Pulmonary artery endothelial cell (primary cell): ENCODE measurements around the gene COL6A3. TPM values are rescaled to one million over a fixed set of nuclear protein-coding genes. Genes with fewer than 3 reads are reported as not detected.

Experiments used
- DNase-seq: peaks from one replicate; pipeline ENCODE4 v3.0.0-alpha.2; 2011; ENCODE audit warnings: low read depth, low spot score
- total RNA-seq: library from RNA; depleted of rRNA; stranded (reverse); fragments of >200 nt; gene quantifications from 2 replicates; pipeline ENCODE4 v1.2.3, GENCODE V29; 2014

Gene COL6A3
- total RNA-seq, 1 donor from 2014 or later = 0.07 TPM

DNA sequence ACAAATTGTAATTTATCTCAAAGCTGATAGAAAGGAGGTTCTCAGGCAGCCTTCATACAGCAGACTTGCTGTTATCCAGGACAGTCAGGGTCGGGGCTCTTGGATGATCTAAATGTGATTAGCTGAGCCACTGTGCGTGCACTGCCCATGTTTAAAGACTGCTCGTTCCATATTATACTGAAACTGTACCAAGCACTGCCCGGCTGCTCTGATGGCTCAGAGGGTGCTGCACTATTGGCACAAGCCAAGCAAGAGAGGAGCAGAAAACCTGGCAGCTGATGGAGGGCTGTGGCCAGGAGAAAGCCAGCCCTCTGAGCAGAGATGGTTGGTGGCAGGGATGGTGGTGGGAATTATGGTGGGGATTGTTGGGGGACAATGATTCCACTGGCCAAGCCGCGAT, 63.4 kb downstream of the COL6A3 start:
- no peak for DNase-seq

DNA sequence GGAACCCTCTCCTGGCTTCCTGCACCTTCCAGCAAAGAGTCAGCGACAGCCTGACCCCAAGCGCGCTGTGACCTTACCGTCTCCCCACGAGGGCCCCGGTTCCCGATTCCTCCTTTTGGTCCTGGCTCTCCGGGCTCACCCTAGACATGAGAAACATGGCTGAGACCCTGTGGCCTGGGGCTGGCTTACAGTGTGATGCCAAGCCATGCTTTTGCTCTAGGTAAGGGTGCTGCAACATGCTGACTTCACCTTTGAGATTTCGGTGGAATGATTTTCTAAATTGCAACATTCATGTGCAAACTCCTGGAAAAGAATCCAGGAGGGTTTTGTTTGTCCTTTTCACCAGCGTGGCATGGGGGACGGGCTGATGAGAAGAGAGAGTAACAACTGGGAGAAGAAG, 63.9 kb downstream of the COL6A3 start:
- DNase-seq = no peak

DNA sequence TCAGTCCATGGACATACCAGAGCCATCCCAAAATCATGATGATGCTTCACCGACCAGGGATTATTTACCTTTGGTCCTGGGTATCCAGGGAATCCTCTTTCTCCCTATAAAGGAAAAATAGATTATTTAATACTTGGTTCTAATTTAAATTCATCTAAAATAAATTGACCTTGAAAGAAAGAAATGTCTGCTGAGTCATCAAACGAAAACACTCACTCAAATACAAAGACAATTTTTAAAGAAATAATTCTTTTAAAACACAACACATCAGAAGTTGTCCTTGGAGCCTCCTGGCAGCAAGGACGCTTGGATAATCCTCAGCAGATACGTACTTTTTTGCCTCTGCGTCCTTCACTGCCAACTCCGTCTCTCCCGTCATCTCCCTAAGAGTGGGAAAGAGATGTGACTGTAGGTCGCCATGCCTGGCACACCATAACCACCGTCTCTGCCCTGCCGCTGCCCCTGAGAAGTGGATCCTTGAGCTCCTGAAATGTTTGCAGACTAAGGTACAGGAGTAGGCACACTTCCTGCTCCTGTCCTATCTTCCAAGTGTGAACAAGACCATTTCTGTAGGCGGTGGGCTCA, 65.6 kb downstream of the COL6A3 start:
- no peak for DNase-seq

DNA sequence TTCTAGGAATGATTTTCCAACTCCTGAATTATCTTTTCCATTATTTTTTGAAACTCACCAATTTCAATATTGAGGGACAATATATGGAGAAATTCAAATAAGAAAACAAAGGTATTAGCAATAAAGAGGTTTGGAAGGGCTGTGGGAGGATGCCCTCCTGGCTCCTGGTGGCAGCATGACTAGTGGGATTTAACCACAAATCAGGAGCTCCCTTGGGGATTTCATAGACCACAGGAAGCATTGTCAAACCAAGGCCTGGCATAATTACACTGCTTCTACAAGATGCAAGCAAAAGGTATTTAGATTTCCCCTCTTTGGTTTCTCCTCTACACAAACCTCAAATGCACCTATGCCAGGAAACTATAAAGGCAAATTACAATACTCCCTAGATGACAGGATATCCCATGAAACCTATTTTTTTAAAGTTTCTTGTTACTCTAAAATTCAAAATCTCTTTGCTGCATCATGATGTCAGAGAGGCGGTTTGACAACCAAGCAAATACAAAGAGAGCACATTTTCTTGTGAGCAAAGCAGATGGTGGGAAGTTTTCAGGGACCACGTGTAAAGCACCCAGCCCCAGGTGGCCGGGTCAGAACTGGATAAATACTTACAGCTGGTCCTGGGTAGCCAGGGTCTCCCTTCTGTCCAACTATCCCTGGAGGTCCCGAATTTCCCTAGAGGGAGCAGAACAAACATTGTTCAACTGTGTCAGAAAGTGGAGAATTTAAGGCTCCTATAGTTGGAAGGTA, 67.9 kb downstream of the COL6A3 start:
- DNase-seq = no peak

DNA sequence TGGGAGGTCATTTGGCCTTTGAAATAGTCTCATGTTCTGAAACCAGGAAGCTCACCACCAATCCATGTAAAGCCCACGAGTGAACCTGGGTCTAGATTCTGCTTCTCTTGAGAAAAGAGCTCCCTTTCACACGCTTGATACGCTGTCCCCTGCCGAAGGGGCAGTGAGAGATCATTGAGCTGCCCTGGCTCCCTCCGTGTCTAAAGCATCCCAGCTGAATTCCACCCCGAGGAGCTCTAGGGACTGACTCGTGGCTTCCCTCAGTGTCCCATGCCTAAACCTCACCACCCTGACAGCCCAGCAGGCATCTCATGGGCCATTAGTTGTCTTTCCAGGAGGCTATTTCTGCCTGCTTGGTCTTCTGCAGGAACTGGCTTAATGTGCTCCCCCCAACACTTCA, 68.6 kb downstream of the COL6A3 start:
- no peak for DNase-seq

DNA sequence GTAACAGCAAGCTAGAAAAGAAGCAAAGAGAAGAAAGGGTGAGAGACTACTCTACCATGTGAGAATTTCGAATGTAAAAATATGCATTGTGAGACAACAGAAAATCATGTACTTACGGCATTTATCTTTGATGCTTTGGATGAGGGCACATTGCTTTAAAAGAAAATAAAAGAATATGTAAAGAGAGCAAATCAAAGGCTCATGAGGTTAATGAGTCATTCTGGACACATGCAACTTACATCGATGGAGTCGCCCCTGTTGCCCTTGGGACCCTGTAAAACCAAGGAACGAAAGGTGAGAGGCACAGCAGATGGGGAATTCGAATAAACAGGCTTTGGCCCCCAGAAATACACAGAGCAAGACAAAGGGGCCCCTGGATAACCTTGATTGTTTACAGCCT, 69.0 kb downstream of the COL6A3 start:
- DNase-seq = no peak

DNA sequence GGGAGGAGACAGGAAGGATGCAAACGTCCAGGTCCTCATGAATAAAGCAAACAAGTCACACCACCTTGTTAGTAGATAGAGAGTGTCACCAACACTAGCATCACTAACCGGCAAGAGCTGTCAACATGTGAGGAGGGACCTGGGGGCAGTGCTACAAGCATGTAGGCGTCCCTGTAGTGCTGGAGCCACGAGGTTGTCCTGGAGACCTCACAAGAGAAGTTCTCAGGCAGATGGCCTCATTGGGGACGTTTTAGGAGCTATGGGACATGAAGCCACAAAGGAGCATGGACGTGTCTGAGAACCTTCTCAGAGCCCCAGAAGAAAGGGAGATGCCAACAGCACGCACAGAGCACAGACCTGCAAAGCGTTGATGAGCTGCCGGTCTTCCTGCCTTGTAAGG, 70.0 kb downstream of the COL6A3 start:
- no peak for DNase-seq

DNA sequence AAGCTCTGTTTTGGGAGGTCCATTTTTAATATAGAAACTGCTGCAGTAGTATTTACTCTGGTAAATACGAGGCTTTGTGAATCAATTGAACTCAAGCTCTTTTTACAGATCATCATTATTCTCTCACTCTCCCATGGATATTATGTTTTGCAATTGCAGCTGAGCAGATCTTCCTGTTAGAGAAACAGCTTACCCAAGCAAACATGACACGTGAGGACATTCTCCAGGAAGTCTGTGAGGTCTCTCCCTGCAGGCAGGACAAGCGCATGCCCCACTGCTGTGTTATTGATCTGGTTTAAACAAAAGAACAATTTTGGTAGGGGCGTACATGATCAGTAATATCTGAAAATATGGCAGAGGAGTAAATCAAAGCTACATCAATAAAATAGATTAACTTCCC, 72.1 kb downstream of the COL6A3 start:
- DNase-seq = no peak

DNA sequence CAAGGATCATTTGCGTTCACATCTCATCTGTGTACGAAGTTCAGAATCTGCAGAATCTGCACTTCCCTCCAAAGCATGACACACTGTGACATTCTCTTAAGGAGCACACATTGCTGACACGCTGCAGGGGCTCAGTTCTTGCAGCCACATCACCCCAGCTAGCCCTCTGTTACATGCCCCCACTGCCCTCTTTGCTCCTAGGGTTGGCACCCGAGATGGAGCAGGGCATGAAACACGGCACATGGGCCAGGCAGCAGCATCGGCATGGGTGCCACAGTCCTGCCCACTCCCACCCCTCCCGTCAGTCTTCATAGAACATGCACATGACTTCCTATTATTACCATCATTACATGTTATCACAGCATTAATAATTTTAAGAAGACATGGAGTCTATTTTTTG, 76.4 kb downstream of the COL6A3 start:
- DNase-seq = no peak

DNA sequence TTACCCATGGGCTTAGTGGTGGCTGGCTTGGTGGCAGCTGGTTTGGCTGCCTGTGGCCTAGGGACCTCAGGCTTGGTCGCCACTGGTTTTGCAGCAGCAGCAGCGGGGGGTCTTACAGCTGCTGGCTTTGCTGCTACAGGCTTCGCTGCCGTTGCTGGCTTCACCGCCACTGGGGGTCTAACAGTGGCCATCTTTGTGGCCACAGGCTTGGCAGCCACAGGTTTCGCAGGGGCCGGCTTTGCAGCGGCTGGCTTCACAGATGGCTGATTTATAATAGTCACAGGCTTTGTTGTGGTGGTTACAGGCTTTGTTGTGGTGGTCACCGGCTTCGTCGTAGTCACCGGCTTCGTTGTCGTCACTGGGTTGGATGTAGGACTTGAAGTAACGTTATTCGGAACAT, 77.8 kb downstream of the COL6A3 start:
- no peak for DNase-seq

DNA sequence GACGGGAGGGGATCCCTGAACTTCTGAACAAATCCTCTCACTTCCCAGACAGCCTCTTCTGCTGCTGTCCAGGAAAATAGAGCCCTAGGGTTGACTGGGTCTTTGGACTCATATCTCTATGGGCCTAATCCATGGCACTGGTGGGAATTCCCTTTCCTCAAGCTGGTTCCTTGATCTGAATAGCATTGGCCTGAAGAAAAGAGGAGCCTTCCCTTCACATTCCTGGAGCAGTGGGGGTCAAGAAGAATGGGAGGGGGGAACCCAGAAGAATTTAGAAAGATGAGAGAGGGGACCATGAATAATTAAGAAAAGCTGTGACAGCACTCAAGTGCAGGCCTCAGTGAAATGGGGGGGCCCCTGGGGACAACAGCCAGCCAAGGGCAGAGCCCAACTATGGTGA, 80.2 kb downstream of the COL6A3 start:
- no peak for DNase-seq

DNA sequence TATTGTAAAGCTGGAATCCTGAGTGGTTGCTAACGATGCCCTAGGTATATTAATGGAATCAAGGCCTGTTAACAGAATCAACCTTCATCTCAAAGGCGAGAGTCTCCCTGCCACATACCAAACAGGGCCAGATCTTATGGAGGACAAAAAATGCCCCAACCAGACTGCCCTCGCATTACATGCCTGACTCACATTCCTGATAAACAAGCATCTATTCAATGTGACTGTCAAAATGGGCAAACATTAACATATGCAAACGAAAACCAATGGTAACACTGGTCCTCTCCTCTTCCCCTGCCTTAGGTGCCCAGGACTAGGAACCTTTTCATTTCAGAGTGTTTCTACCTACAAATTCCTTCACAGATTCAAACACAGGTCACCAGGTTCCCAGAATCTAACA, 83.4 kb downstream of the COL6A3 start:
- DNase-seq = no peak

DNA sequence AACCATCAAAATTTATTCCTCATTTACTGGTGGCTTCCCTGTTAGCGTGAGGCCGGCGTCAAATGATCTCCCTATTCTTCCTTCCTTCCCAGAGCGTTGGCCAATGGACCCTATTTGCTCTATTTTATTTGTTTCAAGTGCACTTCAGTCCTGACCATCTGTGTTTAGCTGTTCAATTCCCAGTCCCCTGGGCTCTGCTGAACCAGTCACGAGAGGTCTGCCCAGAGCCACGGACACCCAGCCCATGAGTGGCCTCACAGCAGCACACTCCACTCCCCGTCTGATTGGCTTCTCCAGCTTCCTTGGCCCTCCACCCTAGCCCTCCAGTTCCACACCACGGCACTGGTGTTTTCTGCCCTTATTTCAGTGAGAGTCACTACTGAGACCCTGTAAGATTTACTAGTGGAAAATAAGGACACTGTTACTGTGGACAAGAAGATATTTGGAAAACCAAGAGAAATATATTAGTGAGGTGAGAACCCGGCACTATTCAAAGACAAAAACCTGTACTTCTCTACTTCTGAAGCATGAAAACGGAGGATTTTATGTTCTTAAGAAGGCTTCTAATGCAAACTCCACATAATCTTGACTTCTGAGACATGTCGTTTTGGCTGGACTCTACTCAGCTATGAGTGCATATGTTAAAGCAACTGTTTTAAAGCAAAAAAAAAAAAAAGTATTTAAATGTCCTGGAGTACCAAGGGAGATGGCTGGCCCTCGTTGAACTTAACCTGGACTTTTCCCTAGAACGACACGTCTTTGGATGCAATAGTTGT, 86.6 kb downstream of the COL6A3 start:
- DNase-seq = no peak

DNA sequence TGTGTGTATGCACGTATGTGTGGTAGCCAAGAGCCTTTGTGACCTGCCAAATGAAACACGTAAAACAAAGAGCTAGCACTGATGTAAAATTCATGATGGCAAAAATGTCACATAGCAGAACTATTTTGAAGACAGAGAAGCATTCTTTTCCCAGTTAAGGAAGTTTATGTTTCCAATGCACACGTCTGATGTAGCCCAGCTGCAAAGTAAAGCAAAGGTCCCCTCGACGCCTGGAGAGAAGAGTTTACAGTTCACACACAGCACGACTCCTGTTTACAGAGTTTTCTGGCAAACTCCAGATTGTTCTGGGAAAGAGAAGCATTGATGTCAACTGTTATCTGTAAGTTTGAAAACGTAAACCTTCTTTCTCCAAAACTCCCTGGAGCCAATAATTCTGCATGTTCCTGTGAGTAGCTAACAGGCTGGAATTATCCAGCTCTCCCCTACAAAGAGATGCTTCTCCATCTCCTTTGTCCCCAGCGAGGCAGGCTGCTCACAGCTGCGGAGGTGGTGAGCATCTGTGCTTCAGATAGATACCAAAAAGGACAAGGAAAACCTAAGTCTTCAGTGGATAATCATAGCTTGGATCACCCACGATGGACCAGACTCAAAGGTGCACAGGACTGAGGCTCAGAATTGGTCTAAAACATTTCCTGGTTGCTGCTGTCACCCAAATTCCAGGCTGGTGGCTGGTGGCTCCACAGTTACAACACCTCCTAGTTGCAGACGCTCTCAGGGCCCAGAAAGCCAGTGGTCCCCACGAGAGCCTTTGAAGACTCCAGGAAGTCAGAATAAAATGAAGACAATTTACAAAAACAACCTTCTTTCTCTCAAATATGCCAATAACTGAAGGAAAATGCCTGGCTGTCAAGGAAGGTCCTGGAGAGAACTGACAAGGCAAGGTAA, 87.4 kb downstream of the COL6A3 start:
- DNase-seq = no peak

DNA sequence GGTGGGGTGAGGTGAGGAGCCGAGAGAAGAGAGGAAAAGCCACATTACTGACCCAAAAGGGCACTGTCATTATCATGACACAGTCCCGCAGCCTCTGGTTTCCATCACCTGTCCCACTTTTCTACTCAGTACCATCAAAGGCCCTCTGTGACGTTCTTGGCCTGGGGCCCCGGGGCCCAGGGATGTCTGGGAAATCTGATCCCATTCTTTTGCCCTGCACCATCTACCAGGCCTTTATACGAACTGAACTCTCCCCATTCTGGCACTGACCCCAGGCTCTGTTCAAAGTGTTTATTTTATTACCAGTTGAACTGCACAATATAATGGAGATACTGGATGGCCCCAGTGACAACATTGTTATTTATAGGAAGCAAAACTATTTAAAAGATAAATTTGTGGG, 89.1 kb downstream of the COL6A3 start:
- DNase-seq = no peak

DNA sequence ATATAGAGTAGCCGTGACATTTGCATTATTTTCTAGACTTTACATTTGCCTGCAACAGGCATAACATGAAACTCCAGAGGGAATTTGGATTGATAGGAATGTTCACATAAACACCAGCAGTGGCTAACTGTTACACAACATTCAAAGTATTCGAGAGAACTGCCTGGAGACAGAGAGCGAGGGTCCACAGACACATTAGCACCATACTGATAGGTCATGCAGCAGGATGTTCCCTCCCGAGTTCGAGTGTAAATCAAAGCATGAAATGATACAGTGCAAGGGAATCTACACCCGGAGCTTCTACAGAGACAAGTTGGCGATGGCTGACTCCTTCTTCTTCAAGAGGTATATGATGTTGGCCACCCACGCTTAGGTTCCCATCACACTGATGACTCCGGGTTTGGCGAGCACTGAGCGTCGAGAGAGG, 89.5 kb downstream of the COL6A3 start:
- no peak for DNase-seq

DNA sequence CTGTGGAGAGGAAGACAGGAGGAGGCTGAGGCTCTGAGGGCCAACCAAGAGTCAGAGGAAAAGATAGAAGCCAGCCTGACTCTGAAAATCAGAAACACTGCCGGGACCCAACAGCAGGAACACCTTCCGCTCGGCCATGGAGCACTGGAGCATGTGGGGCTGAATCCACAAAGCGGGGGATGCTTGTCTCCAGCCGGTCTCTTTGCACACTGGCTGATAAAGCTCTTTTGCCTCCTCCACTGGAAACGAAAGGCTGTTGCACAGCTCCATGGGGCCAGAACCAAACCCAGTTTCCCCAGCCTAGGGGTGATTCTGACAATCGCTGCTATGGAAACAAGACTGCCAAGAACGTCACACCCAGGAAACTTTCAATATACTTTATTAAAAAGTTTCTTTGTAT, 90.3 kb downstream of the COL6A3 start:
- no peak for DNase-seq

DNA sequence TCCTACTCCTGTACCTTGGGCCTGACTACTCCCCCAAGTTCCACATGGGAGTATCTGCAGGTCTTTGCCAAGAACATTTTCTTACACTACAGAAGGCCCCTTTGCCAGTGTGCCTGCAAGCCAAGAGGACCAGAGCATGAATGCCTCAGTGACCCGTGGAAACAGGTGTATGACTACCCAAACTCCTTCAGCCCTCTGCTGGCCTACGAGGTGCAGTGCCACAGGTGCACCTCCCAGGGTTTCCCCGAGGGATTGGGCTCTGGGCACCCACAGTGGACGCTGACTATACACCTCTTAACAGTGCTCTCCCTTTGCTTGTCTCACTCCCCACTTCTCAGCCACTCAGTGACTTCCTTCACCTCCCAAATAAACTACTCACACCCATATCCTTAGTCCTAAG, 91.4 kb downstream of the COL6A3 start:
- no peak for DNase-seq

DNA sequence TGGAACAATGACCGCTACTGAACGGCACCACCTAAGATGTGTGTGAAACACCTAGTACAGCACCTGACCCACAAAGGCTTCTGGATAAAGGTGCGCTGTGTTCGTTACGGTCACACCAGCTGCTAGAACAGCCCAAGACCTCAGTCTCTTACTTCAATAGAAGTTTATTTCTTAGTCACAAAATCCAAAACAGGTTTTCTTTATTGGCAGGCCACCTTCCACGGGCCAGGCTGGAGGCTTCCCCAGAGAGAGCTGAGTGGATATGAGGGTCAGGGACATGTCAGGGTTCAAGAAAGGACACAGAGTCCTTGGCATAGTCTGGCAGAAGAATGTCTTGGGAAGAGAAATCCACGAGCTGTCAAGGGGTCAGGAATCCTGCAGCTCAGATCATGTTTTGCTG, 92.2 kb downstream of the COL6A3 start:
- DNase-seq = no peak

DNA sequence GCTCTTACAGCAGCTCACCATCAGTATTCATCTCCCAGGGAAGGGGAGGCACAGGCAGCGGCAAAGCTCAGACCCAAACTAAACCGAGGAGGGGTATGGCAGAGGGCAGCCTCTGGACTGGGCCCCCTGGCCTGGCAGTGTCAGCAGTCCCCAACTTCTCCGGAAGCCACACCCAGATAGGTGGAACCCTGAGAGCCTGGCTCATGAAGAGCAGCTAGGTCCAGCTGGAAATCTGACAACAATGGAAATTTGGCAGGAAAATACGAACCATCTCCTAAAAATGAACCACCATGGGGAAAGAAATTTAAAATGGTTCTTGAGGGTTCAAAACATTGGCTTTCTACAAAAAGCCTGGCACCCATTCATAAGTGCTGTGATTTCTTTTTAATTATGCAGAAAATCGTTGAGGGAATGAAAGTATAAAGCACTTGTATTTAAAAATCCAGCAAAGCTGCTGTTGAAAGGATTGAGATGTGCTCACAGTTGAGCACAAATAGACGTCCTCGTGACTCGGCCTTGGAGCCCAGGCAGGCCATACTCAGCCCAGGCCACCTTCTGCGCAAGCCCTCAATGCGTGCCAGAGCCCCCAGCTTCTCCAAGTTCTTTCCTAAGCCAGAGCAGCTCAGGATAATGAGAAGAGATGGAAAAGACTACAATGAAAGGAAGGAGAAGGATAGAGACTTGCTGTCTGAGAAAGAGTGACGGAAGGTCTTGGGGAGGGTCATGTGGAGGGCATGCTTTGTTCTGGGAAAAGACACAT, 93.0 kb downstream of the COL6A3 start:
- DNase-seq = no peak

DNA sequence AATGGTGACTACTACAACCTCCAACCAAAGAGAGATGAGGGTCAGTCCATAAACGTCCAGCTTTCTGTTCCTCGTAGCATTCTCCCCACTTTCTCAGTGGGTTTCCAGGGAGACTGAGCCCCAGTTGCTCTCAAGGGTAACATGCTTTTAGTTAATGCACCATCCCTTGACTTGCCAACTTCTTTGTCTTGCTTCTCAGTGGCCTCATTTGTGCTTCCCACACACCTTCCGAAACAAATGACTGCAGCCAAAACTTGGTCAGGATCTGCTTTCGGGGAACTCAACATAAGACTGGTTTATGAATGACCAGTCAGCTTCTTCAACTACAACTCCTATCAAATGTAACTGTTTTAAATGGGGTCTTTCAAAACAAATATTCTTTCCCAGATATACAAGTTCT, 94.1 kb downstream of the COL6A3 start:
- no peak for DNase-seq
